ENCODE results near the gene PEX5. TPM values are rescaled to one million over a fixed set of nuclear protein-coding genes. Genes with fewer than 3 reads are reported as not detected.

PEX5 gene
- 22.8 and 36.4 TPM in 2 replicates for total RNA-seq

GRCh38 chr12:7189398-7190267 is at the start of gene PEX5:
PEX5 (plus strand) TSS chr12:7189686; CDS start chr12:7190378, 692 bp downstream.

Other genes with a start within 250 kb of the PEX5 start
- gene RNU7-1, start 245.9 kb upstream of the PEX5 start, total RNA-seq, result not detected in 2 replicates
- gene C12orf57, start 245.7 kb upstream of the PEX5 start, total RNA-seq, result 137 and 143 TPM in 2 replicates
- gene PTPN6, start 238.3 kb upstream of the PEX5 start, total RNA-seq, result under 0.01 and 0.15 TPM in 2 replicates
- 185 and 231 TPM in 2 replicates for gene PHB2, start 219.0 kb upstream of the PEX5 start, total RNA-seq
- gene EMG1, start 218.8 kb upstream of the PEX5 start, total RNA-seq, result 79.3 and 94.4 TPM in 2 replicates
- 4.9 and 8.4 TPM in 2 replicates for gene LPCAT3, start 171.2 kb upstream of the PEX5 start, total RNA-seq
- 1.9 and 5.8 TPM in 2 replicates for gene C1S, start 129.0 kb upstream of the PEX5 start, total RNA-seq
- gene C1R, start 97.2 kb upstream of the PEX5 start, total RNA-seq, result 1.3 and 5.3 TPM in 2 replicates
- gene C1RL, start 80.5 kb upstream of the PEX5 start, total RNA-seq, result 12.2 and 14.3 TPM in 2 replicates
- not detected in 2 replicates for gene RBP5, start 60.8 kb upstream of the PEX5 start, total RNA-seq
- gene CLSTN3, start 59.3 kb upstream of the PEX5 start, total RNA-seq, result 27.6 and 34.3 TPM in 2 replicates
- gene ACSM4, start 114.4 kb downstream of the PEX5 start, total RNA-seq, result not detected in 2 replicates